Ascending aorta (tissue), 2 donors: ENCODE results near the gene ZNF581. TPM values are rescaled to one million over a fixed set of nuclear protein-coding genes. Genes with fewer than 3 reads are reported as not detected.

Experiments used
- DNase-seq, 2 donors: peaks; one replicate each; pipeline ENCODE4 v3.0.0-alpha.2; 2019; ENCODE audit warnings: low spot score in 2 of 2
- H3K27ac ChIP-seq, 2 donors: fragments of 200-600 bp; sonication (generic); one replicate each; pipeline ENCODE4 v1.5.1; 2016 to 2017; ENCODE audit warnings: mild to moderate bottlenecking in 1 of 2
- H3K27me3 ChIP-seq: fragments of 200-600 bp; sonication (generic); one replicate; pipeline ENCODE4 v1.5.1; 2017
- H3K36me3 ChIP-seq, 2 donors: fragments of 200-600 bp; sonication (generic); one replicate each; pipeline ENCODE4 v1.5.1; 2016
- H3K4me1 ChIP-seq, 2 donors: fragments of 200-600 bp; sonication (generic); one replicate each; pipeline ENCODE4 v1.5.1; 2016 to 2017; ENCODE audit warnings: mild to moderate bottlenecking in 1 of 2
- H3K4me3 ChIP-seq, 2 donors: fragments of 200-600 bp; sonication (generic); one replicate each; pipeline ENCODE4 v1.5.1; 2016 to 2017; ENCODE audit warnings: mild to moderate bottlenecking in 1 of 2
- H3K9me3 ChIP-seq, 2 donors: fragments of 200-600 bp; sonication (generic); one replicate each; pipeline ENCODE4 v1.5.1; 2016
- intact Hi-C: fragments of 100-400 bp; cut with DNase I; formaldehyde crosslinking; loops from one replicate; pipeline ENCODE4 v1.15.1; 2023
- total RNA-seq: library from RNA; depleted of rRNA; stranded (reverse); fragments of >200 nt; gene quantifications from one replicate; pipeline ENCODE4 v1.1.0, GENCODE V29; 2016
- TF ChIP-seq, protein P1 (sequence below), 3 experiments: fragments of 200-600 bp in 2 of 3; fragments of 450-650 bp in 1 of 3; sonication (generic) in 2 of 3; IDR thresholded peaks; one replicate each; pipeline ENCODE4 v1.5.1; 2016 to 2019; ENCODE audit warnings: antibody characterized with exemption in 3 of 3, mild to moderate bottlenecking in 1 of 3, moderate library complexity in 1 of 3

The ZNF581 gene
- total RNA-seq, 1 donor from 2014 or later, result 12.1 TPM

DNA sequence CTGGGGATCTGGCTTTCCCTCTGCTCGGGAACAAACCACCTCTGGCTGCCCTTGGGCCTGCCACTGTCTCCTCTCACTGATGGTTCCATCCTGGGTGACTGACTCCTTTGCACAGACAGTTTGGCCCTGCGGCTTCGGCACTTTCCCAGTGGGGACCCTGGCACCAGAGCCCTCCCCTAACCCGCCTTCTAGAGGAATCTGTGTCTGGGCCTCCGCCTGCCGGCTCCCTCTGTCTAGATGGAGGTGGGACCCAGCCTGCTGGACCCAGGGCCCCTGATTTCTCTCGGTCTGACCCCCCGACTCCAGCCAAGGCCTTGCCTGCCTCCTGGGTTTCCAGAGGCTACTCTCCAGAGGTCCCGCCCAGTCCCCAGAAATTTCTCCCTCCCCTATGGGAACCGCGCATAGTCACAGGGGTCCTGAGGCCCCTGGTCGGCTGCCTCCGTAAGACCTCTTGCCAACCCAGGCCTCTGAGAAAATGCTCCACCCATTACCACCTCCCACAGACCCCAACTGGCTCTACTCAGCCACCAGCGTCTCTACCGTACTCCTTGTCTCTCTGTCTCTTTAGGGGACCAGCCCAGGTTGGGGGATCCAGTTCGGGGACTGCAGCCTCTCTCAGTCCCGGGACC, 7.3 kb downstream of the ZNF581 start:
- Histone ChIP-seq H3K27me3 (no peaks in the 10 kb centered on the region), H3K4me3 (no peak overlapping the region), H3K27ac (no peak overlapping the region), H3K9me3 (no peaks in the 10 kb centered on the region), H3K4me1 (peaks cover 0 to 10% of the 10 kb centered on the region in 2 donors), H3K36me3 (no peaks in the 10 kb centered on the region)
- intact Hi-C loops, result loop anchor here (5.0 to 10.0 kb wide), 3 partner anchors 536 to 1456 kb away; partner anchors contain the start of genes LENG8, PPP1R12C and TSEN34
- TF ChIP-seq, protein P1, sequence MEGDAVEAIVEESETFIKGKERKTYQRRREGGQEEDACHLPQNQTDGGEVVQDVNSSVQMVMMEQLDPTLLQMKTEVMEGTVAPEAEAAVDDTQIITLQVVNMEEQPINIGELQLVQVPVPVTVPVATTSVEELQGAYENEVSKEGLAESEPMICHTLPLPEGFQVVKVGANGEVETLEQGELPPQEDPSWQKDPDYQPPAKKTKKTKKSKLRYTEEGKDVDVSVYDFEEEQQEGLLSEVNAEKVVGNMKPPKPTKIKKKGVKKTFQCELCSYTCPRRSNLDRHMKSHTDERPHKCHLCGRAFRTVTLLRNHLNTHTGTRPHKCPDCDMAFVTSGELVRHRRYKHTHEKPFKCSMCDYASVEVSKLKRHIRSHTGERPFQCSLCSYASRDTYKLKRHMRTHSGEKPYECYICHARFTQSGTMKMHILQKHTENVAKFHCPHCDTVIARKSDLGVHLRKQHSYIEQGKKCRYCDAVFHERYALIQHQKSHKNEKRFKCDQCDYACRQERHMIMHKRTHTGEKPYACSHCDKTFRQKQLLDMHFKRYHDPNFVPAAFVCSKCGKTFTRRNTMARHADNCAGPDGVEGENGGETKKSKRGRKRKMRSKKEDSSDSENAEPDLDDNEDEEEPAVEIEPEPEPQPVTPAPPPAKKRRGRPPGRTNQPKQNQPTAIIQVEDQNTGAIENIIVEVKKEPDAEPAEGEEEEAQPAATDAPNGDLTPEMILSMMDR (IDR thresholded peaks at IDR 0.05), result no peak
- no peak for DNase-seq

DNA sequence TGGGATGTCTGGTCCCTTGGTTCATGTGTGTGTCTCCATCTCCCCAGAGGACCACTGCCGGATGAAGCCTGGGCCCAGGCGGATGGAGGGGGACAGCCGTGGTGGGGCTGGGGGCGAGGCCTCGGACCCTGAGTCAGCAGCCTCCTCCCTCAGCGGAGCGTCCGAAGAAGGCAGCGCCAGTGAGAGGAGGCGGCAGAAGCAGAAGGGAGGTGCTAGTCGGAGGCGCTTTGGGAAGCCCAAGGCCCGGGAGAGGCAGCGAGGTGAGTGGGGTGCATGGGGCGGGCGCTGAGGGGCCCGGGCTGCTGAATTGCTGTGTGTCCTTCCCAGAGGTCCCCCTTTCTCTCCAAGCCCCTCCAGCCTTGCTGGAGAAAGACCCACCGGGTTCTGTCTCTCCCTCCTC, 7.8 kb downstream of the ZNF581 start:
- H3K27ac ChIP-seq, result no peak overlapping the region
- DNase-seq, result no peak
- no peaks in the 10 kb centered on the region for H3K27me3 ChIP-seq
- H3K9me3 ChIP-seq, result no peaks in the 10 kb centered on the region
- peaks cover 2 to 16% of the 10 kb centered on the region in 2 donors for H3K4me1 ChIP-seq
- H3K4me3 ChIP-seq, result no peak overlapping the region
- TF ChIP-seq, protein P1 (IDR thresholded peaks at IDR 0.05), result no peak
- no peaks in the 10 kb centered on the region for H3K36me3 ChIP-seq
- intact Hi-C loops, result loop anchor here (5.0 to 10.0 kb wide), 3 partner anchors 536 to 1456 kb away; partner anchors contain the start of genes LENG8, PPP1R12C and TSEN34

DNA sequence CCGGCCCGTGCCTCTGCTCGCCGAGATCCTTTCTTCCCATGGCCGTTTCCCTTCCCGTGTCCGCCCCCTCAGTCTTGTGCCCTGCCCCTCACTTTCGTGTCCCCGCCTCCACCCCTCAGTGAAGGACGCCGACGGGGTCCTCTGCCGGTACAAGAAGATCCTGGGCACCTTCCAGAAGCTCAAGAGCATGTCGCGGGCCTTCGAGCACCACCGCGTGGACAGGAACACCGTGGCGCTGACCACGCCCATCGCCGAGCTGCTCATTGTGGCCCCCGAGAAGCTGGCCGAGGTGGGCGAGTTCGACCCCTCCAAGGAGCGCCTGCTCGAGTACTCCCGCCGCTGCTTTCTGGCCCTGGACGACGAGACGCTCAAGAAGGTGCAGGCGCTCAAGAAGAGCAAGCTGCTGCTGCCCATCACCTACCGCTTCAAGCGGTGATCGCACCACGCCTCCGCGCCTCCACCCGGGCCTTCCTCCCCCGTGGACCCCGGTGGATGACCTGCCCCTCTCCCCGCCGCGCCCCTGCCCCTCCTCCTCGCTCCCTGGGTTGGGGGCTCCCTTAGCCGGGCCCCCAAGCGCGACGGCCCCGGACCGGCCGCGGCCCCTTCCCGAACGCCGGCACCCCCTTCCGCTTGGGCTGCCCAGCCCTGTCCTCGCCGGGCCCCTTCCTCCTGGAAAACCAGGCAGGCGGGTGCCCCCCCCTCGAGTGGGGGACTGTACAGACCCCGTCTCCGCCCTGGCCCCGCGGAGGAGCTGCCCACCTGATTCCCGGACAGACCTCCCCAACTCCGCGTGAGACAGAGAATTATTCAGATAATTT, 9.1 kb downstream of the ZNF581 start:
- peaks cover 15 to 25% of the 10 kb centered on the region in 2 donors for H3K4me1 ChIP-seq
- H3K27me3 ChIP-seq, result no peaks in the 10 kb centered on the region
- DNase-seq, result no peak
- H3K9me3 ChIP-seq, result no peaks in the 10 kb centered on the region
- intact Hi-C loops, result loop anchor here (1.0 to 10.0 kb wide), 4 partner anchors 20 to 1458 kb away; partner anchors contain the start of genes LENG8, PPP1R12C and TSEN34
- peak overlapping the region; percentile 97 for H3K27ac ChIP-seq
- peak overlapping the region in 1 of 2 donors; percentile 77 for H3K4me3 ChIP-seq
- TF ChIP-seq, protein P1 (IDR thresholded peaks at IDR 0.05), result no peak
- no peaks in the 10 kb centered on the region for H3K36me3 ChIP-seq

DNA sequence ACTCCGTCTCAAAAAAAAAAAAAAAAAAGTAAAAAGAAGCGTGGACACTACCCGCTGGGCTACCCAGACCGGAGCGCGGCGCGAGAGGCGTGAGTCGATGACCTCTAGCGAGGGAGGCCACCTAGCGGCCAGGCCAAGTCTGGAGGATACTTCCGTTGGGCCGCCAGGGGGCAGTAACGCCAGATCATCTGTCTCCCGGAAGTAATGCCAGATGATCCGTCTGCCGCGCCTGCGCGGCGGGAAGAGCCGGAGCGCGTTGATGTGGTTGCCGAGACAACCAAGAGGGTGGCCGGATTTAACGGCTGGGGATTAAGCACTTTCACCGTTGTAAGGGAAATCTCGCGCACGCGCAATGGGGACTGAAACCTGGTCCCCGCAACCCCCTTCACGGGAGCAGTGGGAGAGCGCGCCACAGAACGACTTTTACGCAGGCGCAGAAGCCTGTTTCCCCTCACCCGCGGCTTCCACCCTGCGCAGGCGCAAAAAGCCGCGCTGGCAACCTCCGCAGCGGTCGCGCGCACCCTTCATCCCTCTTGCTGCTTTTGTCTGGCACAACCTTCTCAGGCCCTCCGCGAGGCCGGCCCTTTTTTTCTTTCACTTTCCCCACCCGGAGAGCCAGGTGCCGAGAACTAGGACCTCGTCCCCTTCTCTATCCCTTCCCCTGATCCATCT, 10.3 kb downstream of the ZNF581 start:
- peaks cover 18 to 36% of the 10 kb centered on the region in 2 donors for H3K4me1 ChIP-seq
- H3K4me3 ChIP-seq, result peak overlapping the region; percentile 77 to 89
- H3K27me3 ChIP-seq, result no peaks in the 10 kb centered on the region
- no peaks in the 10 kb centered on the region for H3K36me3 ChIP-seq
- TF ChIP-seq, protein P1 (IDR thresholded peaks at IDR 0.05), result peak; percentile 94 to 100 (median 96)
- H3K9me3 ChIP-seq, result no peaks in the 10 kb centered on the region
- peak; percentile 95 to 99 for DNase-seq
- intact Hi-C loops, result loop anchor here (1.0 to 10.0 kb wide), 7 partner anchors 21 to 1459 kb away; partner anchors contain the start of genes EPN1, LENG8, PPP1R12C and PPP6R1
- peak overlapping the region; percentile 97 for H3K27ac ChIP-seq

DNA sequence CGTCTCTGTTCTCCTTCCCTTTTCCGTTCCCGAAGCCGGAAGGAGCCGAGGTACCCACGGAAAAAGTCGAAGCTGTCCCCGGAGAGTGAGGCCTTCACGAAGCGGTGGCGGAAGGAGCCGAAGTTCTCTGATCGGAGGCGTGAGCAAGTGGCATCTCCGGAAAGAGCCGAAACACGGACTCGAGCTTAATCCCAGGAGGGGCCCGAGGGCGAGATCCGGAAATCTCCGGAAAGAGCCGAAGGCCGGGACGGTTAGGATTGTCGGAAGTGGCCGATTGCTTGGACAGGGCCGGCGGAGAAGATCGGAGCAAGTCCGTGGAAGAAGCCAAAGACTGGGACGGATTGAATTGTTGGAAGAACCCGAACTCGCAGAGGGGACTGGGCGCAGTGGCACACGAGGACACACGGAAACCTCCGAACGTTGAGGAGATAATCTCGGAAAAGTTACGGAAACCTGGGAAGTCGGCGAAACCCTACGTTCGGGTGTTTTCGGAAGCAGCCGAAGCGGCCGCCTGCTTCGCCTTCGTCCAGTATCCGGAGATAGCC, 10.9 kb downstream of the ZNF581 start:
- H3K36me3 ChIP-seq, result peaks cover 4% of the 10 kb centered on the region in 2 donors
- H3K27ac ChIP-seq, result peak overlapping the region; percentile 97
- H3K9me3 ChIP-seq, result no peaks in the 10 kb centered on the region
- DNase-seq, result peak; percentile 98 to 100
- peak overlapping the region; percentile 77 to 89 for H3K4me3 ChIP-seq
- H3K27me3 ChIP-seq, result no peaks in the 10 kb centered on the region
- H3K4me1 ChIP-seq, result peaks cover 21 to 37% of the 10 kb centered on the region in 2 donors
- TF ChIP-seq, protein P1 (IDR thresholded peaks at IDR 0.05), result no peak
- intact Hi-C loops, result loop anchor here (1.0 to 10.0 kb wide), 6 partner anchors 20 to 1460 kb away; partner anchors contain the start of genes EPN1, LENG8, PPP1R12C and PPP6R1
